ENCODE results near the gene COMT.

COMT gene

GRCh38 chr22:19994851-19995610 lies 53.5 kb downstream of the COMT start:
- DNase-seq (ENCODE audit: low spot score) = no peak

GRCh38 chr22:19995611-19996339 lies 54.2 kb downstream of the COMT start:
- DNase-seq (ENCODE audit: low spot score) = no peak

GRCh38 chr22:19996694-19997384 lies 55.3 kb downstream of the COMT start:
- DNase-seq (ENCODE audit: low spot score) = no peak

- no peak for DNase-seq (ENCODE audit: low spot score)
Measured at GRCh38 chr22:19997561-19998231, 56.1 kb downstream of the COMT start.

GRCh38 chr22:19998232-19998951 lies 56.8 kb downstream of the COMT start:
- DNase-seq (ENCODE audit: low spot score) = no peak

- no peak for DNase-seq (ENCODE audit: low spot score)
Measured at GRCh38 chr22:19998991-19999820, 57.6 kb downstream of the COMT start.

GRCh38 chr22:20000246-20001081 lies 58.9 kb downstream of the COMT start:
- no peak for DNase-seq (ENCODE audit: low spot score)

GRCh38 chr22:20001082-20001638 lies 59.6 kb downstream of the COMT start:
- DNase-seq (ENCODE audit: low spot score) = no peak

GRCh38 chr22:20002128-20002527 lies 60.6 kb downstream of the COMT start:
- no peak for DNase-seq (ENCODE audit: low spot score)

- no peak for DNase-seq (ENCODE audit: low spot score)
Measured at GRCh38 chr22:20002636-20003035, 61.1 kb downstream of the COMT start.

GRCh38 chr22:20003304-20003703 lies 61.7 kb downstream of the COMT start:
- no peak for DNase-seq (ENCODE audit: low spot score)

GRCh38 chr22:20004464-20004863 lies 62.9 kb downstream of the COMT start:
- no peak for DNase-seq (ENCODE audit: low spot score)

- DNase-seq (ENCODE audit: low spot score) = no peak
Measured at GRCh38 chr22:20008221-20008995, 66.8 kb downstream of the COMT start.

GRCh38 chr22:20009018-20009491 lies 67.5 kb downstream of the COMT start:
- DNase-seq (ENCODE audit: low spot score) = no peak

- DNase-seq (ENCODE audit: low spot score) = no peak
Measured at GRCh38 chr22:20009582-20010306, 68.2 kb downstream of the COMT start.

GRCh38 chr22:20010307-20011122 lies 68.9 kb downstream of the COMT start:
- DNase-seq (ENCODE audit: low spot score) = no peak
